SJSA1 (cell line): ENCODE results near the gene SNCB. TPM values are rescaled to one million over a fixed set of nuclear protein-coding genes. Genes with fewer than 3 reads are reported as not detected.

ENCODE experiments used
- DNase-seq, 2 experiments: peaks; one replicate each; pipeline ENCODE4 v3.0.0-alpha.2; 2015 to 2020; ENCODE audit warnings: low spot score in 2 of 2, low read depth in 1 of 2
- H3K27ac ChIP-seq: fragments of 250-450 bp; sonication (Bioruptor Pico); 2 replicates; pipeline ENCODE4 v1.5.1; 2020; ENCODE audit warnings: mild to moderate bottlenecking, moderate library complexity
- H3K27me3 ChIP-seq: fragments of 250-450 bp; sonication (Bioruptor Pico); replicated peaks from 2 replicates; pipeline ENCODE4 v1.5.1; 2020; ENCODE audit warnings: mild to moderate bottlenecking, moderate library complexity
- H3K36me3 ChIP-seq: fragments of 250-450 bp; sonication (Bioruptor Pico); 2 replicates; pipeline ENCODE4 v1.5.1; 2020; ENCODE audit warnings: mild to moderate bottlenecking
- H3K4me1 ChIP-seq: fragments of 250-450 bp; sonication (Bioruptor Pico); replicated peaks from 2 replicates; pipeline ENCODE4 v1.6.1; 2021; ENCODE audit warnings: mild to moderate bottlenecking
- H3K4me3 ChIP-seq: fragments of 250-450 bp; sonication (Bioruptor Pico); 2 replicates; pipeline ENCODE4 v1.5.1; 2020; ENCODE audit warnings: mild to moderate bottlenecking
- H3K9me3 ChIP-seq: fragments of 250-450 bp; sonication (Bioruptor Pico); replicated peaks from 2 replicates; pipeline ENCODE4 v1.5.1; 2020; ENCODE audit warnings: mild to moderate bottlenecking
- total RNA-seq: library from RNA; depleted of rRNA; stranded (reverse); fragments of >200 nt; shearing (Covaris generic); gene quantifications from 2 replicates; pipeline ENCODE4 v1.2.3, GENCODE V29; 2014

Gene SNCB
- total RNA-seq, 1 experiment from 2014 or later, result not detected

GRCh38 chr5:176644878-176645670 is 14.7 kb upstream of the SNCB start:
- no peaks in the 10 kb centered on the region for H3K9me3 ChIP-seq
- no peak overlapping the region for H3K27ac ChIP-seq
- H3K4me1 ChIP-seq, result peaks cover 16% of the 10 kb centered on the region
- H3K27me3 ChIP-seq, result no peaks in the 10 kb centered on the region
- no peaks in the 10 kb centered on the region for H3K36me3 ChIP-seq
- DNase-seq, result no peak
- no peak overlapping the region for H3K4me3 ChIP-seq

- Histone ChIP-seq H3K27me3 (no peaks in the 10 kb centered on the region), H3K36me3 (no peaks in the 10 kb centered on the region), H3K4me1 (peaks cover 16% of the 10 kb centered on the region), H3K9me3 (no peaks in the 10 kb centered on the region), H3K4me3 (no peak overlapping the region), H3K27ac (no peak overlapping the region)
- DNase-seq, result no peak
Observed at GRCh38 chr5:176644294-176644693, 14.0 kb upstream of the SNCB start.

GRCh38 chr5:176643491-176644219 is 13.3 kb upstream of the SNCB start:
- no peak for DNase-seq
- Histone ChIP-seq H3K36me3 (no peaks in the 10 kb centered on the region), H3K4me3 (no peak overlapping the region), H3K9me3 (no peaks in the 10 kb centered on the region), H3K27me3 (no peaks in the 10 kb centered on the region), H3K4me1 (peaks cover 13% of the 10 kb centered on the region), H3K27ac (no peak overlapping the region)

GRCh38 chr5:176642675-176643490 is 12.5 kb upstream of the SNCB start:
- Histone ChIP-seq H3K4me3 (no peak overlapping the region), H3K4me1 (peaks cover 6% of the 10 kb centered on the region), H3K27ac (no peak overlapping the region), H3K27me3 (peaks cover 5% of the 10 kb centered on the region; the same call in 1 of the 2 replicates), H3K36me3 (no peaks in the 10 kb centered on the region), H3K9me3 (no peaks in the 10 kb centered on the region)
- DNase-seq, result no peak

GRCh38 chr5:176640616-176641015 is 10.3 kb upstream of the SNCB start:
- no peaks in the 10 kb centered on the region for H3K9me3 ChIP-seq
- H3K4me3 ChIP-seq, result no peak overlapping the region
- no peaks in the 10 kb centered on the region for H3K36me3 ChIP-seq
- H3K4me1 ChIP-seq, result no peaks in the 10 kb centered on the region
- no peak overlapping the region for H3K27ac ChIP-seq
- H3K27me3 ChIP-seq, result peaks cover 23% of the 10 kb centered on the region
- DNase-seq, result no peak

- no peak for DNase-seq
- H3K4me1 ChIP-seq, result no peaks in the 10 kb centered on the region
- no peak overlapping the region for H3K4me3 ChIP-seq
- H3K27me3 ChIP-seq, result peaks cover 26% of the 10 kb centered on the region
- no peak overlapping the region for H3K27ac ChIP-seq
- H3K9me3 ChIP-seq, result no peaks in the 10 kb centered on the region
- H3K36me3 ChIP-seq, result no peaks in the 10 kb centered on the region
Observed at GRCh38 chr5:176639981-176640380, 9.6 kb upstream of the SNCB start.

DNA sequence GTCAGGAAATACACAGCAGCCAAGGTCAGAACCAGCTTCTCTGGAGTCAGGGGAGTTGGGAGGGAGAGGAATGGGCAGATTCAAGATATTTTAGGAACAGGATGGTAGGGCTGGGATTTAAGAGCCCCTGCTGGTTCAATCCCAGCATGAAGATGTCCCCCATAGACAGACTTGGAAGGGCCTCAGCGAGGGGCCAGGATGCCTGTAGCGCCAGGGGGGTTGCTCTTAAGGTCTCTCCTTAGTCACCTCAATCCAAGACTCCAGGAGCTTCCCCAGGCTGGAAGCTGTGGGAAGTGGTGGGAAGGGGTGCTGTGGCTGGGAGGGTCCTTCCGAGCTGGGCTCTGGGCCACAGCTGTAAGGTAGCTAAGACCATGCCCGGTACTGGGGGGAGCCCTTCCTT is 8.9 kb upstream of the SNCB start:
- H3K27ac ChIP-seq, result no peak overlapping the region

GRCh38 chr5:176638437-176638836 is 8.1 kb upstream of the SNCB start:
- Histone ChIP-seq H3K4me1 (no peaks in the 10 kb centered on the region), H3K27ac (no peak overlapping the region), H3K27me3 (peaks cover 41% of the 10 kb centered on the region), H3K9me3 (no peaks in the 10 kb centered on the region), H3K36me3 (no peaks in the 10 kb centered on the region), H3K4me3 (no peak overlapping the region)
- no peak for DNase-seq

More for the DNA sequence above, 8.9 kb upstream of the SNCB start:
- Histone ChIP-seq H3K36me3 (no peaks in the 10 kb centered on the region), H3K27me3 (peaks cover 34% of the 10 kb centered on the region), H3K4me3 (no peak overlapping the region), H3K4me1 (no peaks in the 10 kb centered on the region), H3K9me3 (no peaks in the 10 kb centered on the region)
- DNase-seq, result no peak

DNA sequence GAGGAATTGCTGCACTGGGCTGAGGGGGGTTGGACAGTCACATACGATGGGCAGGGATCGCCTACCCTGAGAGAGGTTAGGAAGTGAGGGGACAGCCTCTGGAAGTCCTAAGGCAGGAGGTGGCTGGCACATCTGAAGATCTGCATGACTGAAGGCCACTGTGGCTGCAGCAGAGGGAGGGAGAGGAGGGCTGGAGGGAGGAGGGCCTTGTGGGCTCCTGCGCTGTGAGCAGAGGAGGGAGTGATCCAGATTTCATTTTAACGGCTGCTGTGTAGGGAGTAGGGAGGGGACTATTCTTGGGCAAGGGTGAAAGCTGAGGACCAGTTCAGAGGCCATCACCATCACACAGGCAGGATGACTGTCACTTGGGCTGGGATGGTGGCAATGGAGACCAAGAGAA is 7.2 kb upstream of the SNCB start:
- H3K36me3 ChIP-seq, result no peaks in the 10 kb centered on the region
- no peak for DNase-seq
- no peaks in the 10 kb centered on the region for H3K4me1 ChIP-seq
- no peaks in the 10 kb centered on the region for H3K9me3 ChIP-seq
- peaks cover 50% of the 10 kb centered on the region for H3K27me3 ChIP-seq
- no peak overlapping the region for H3K27ac ChIP-seq
- no peak overlapping the region for H3K4me3 ChIP-seq

DNA sequence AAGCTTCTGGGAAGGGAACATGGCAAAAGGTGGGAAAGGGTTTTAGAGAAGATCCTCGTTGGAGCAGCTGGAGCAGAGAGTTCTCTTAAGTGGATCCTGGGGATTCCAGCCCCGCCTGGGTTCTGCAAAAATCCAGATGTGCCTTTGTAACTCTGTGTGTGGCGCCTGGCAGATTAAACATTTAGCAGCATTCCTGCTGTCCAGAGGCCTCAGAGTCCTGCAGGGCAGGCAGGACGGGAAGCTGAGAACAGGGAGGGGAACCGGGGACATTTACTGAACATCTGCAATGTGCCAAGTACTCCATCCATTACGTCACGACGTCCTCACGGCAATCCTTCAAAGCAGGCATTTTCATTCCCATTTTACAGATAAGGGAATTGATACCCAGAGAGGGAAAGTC is 6.1 kb upstream of the SNCB start:
- Histone ChIP-seq H3K4me1 (no peaks in the 10 kb centered on the region), H3K27ac (no peak overlapping the region), H3K27me3 (peaks cover 61% of the 10 kb centered on the region), H3K9me3 (no peaks in the 10 kb centered on the region), H3K4me3 (no peak overlapping the region), H3K36me3 (no peaks in the 10 kb centered on the region)
- no peak for DNase-seq

DNA sequence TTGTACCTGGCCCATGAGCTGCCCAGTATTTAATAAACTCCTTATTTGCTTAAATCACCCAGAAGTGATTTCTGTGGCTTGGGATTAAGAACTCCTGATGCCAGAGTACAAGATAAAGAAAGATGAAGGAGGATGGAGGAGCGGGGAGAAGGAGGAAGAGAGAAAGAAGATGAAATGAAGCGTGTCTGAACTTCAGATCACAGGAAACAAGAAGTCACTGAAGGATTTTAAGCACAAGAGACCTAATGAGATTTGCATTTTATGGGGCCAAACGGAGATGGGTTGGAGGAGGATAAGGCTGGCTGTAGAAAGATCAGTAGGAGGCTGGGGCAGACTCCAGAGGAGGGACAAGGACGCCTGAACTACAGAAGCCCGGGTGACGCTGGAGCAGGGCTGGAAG is 3.3 kb upstream of the SNCB start:
- DNase-seq, result no peak
- Histone ChIP-seq H3K4me3 (no peak overlapping the region), H3K9me3 (no peaks in the 10 kb centered on the region), H3K36me3 (no peaks in the 10 kb centered on the region), H3K27me3 (peaks cover 90% of the 10 kb centered on the region), H3K4me1 (peaks cover 14% of the 10 kb centered on the region), H3K27ac (no peak overlapping the region)

- H3K27me3 ChIP-seq, result peaks cover 91% of the 10 kb centered on the region
- H3K9me3 ChIP-seq, result no peaks in the 10 kb centered on the region
- H3K4me1 ChIP-seq, result peaks cover 14% of the 10 kb centered on the region
- no peaks in the 10 kb centered on the region for H3K36me3 ChIP-seq
- DNase-seq, result no peak
- no peak overlapping the region for H3K4me3 ChIP-seq
- H3K27ac ChIP-seq, result no peak overlapping the region
Observed at GRCh38 chr5:176632745-176633144, 2.4 kb upstream of the SNCB start.

- DNase-seq, result no peak
- no peaks in the 10 kb centered on the region for H3K9me3 ChIP-seq
- H3K4me1 ChIP-seq, result peaks cover 14% of the 10 kb centered on the region
- H3K4me3 ChIP-seq, result no peak overlapping the region
- no peaks in the 10 kb centered on the region for H3K36me3 ChIP-seq
- H3K27me3 ChIP-seq, result peaks cover 91% of the 10 kb centered on the region
- no peak overlapping the region for H3K27ac ChIP-seq
Observed at GRCh38 chr5:176631383-176632200, 1.3 kb upstream of the SNCB start.
